C4-2B (cell line): ENCODE measurements around the gene MAPK14.

ENCODE experiments used
- CTCF ChIP-seq: fragments of 450-650 bp; conservative IDR thresholded peaks from 2 replicates; pipeline ENCODE4 v1.5.1; 2017; ENCODE audit warnings: mild to moderate bottlenecking
- ZFX ChIP-seq: fragments of 450-650 bp; IDR thresholded peaks from 2 replicates; pipeline ENCODE4 v1.6.1; 2017

- TF ChIP-seq CTCF (no peak), ZFX (no peak)
Measured at GRCh38 chr6:36071714-36072113, 44.1 kb downstream of the MAPK14 start.
